Activated CD4-positive, alpha-beta T cell treated with anti-CD3 and anti-CD28 coated beads, Interleukin-2, amount 10 ng/mL, durations not matched to agents 7 days and 5 days (primary cell): ENCODE measurements around the gene COL27A1. TPM values are rescaled to one million over a fixed set of nuclear protein-coding genes. Genes with fewer than 3 reads are reported as not detected.
"Not testable (repeated sequence)": the region's sequence is repeated elsewhere in the genome, so short reads cannot be mapped to it uniquely, and the experiment has no call there.

ENCODE experiments used
- CTCF ChIA-PET: fragments of 350-600 bp; sonication (Branson Sonifier 250); formaldehyde crosslinking; loops from one replicate; lab custom pipeline; 2021; ENCODE audit warnings: antibody characterized with exemption; lab: Charles Lee
- POLR2A ChIA-PET: fragments of 350-600 bp; sonication (Branson Sonifier 250); formaldehyde crosslinking; loops from one replicate; lab custom pipeline; 2021; ENCODE audit warnings: antibody characterized with exemption; lab: Charles Lee
- DNase-seq: peaks from one replicate; pipeline ENCODE4 v3.0.0-alpha.2; 2020
- H3K27ac Mint-ChIP-seq: one replicate; pipeline ENCODE4 v1.8.0; 2021; ENCODE audit warnings: mild to moderate bottlenecking, moderate library complexity, mixed read lengths
- H3K27me3 Mint-ChIP-seq: one replicate; pipeline ENCODE4 v1.8.0; 2021; ENCODE audit warnings: mixed read lengths
- H3K36me3 Mint-ChIP-seq: one replicate; pipeline ENCODE4 v1.8.0; 2021; ENCODE audit warnings: low read depth, mixed read lengths
- H3K4me1 Mint-ChIP-seq: one replicate; pipeline ENCODE4 v1.8.0; 2021; ENCODE audit warnings: mixed read lengths
- H3K4me3 Mint-ChIP-seq: one replicate; pipeline ENCODE4 v1.8.0; 2021; ENCODE audit warnings: mild to moderate bottlenecking, moderate library complexity, mixed read lengths
- H3K9me3 Mint-ChIP-seq: one replicate; pipeline ENCODE4 v1.8.0; 2021; ENCODE audit warnings: mixed read lengths
- total RNA-seq, 2 experiments: library from RNA; stranded (reverse); gene quantifications; one replicate each; pipeline ENCODE4 v1.2.3, GENCODE V29; 2021

Gene COL27A1
- total RNA-seq, 2 experiments from 2014 or later, result 0.15 to 0.22 TPM

DNA sequence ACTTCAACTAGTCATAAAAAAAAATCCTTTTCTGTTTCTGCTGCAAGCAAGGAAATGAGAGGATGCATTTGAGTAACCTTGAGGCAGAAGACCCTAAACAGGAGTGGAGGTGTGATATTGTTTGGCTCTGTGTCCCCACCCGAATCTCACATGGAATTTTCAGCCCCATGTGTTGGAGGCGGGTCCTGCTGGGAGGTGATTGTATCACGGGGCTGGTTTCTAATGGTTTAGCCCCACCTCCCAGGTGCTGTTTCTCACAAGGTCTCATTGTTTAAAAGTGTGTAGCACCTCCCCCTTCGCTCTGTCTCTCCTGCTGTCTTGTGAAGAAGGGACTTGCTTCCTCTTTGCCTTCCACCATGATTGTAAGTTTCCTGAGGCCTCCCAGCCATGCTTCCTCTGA lies 178.4 kb downstream of the COL27A1 start:
- H3K4me1 Mint-ChIP-seq, DNase-seq, POLR2A ChIA-PET, H3K27ac Mint-ChIP-seq, H3K9me3 Mint-ChIP-seq, H3K4me3 Mint-ChIP-seq, H3K27me3 Mint-ChIP-seq, CTCF ChIA-PET: not testable (repeated sequence)
- H3K36me3 Mint-ChIP-seq, result peaks cover 40% of the 10 kb centered on the region

GRCh38 chr9:114334490-114334889 lies 179.2 kb downstream of the COL27A1 start:
- peaks cover 2% of the 10 kb centered on the region for H3K9me3 Mint-ChIP-seq
- ChIA-PET POLR2A (no interaction called here), CTCF (no interaction called here)
- H3K27me3 Mint-ChIP-seq, result no peaks in the 10 kb centered on the region
- peaks cover 10% of the 10 kb centered on the region for H3K4me1 Mint-ChIP-seq
- no peak overlapping the region for H3K4me3 Mint-ChIP-seq
- peaks cover 47% of the 10 kb centered on the region for H3K36me3 Mint-ChIP-seq
- no peak overlapping the region for H3K27ac Mint-ChIP-seq
- no peak for DNase-seq

DNA sequence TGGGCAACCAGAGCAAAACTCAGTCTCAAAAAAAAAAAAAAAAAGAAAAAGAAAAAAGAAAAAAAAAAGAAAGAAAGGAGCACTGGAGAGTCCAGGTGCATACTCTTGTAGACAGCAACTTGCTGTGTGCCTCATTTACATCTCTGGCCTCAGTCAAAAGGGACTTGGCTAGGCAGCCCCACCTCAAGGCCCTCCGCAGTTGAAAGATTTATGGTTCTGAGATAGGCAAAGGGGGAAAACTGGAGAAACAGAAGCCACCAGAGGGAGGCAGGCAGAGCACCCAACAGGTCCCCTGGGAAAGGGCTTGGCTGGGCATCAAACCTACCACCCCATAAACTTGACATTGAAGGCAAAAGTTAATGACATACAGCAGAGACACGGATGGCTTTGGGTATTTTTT lies 180.4 kb downstream of the COL27A1 start:
- H3K4me1 Mint-ChIP-seq, result peaks cover 17% of the 10 kb centered on the region
- CTCF ChIA-PET, result interaction anchor here (1.2 kb wide), 1 partner anchor 225 kb away, joined by 3 read pairs; no protein-coding TSS in a partner anchor
- H3K27ac Mint-ChIP-seq, result no peak overlapping the region
- peaks cover 2% of the 10 kb centered on the region for H3K9me3 Mint-ChIP-seq
- H3K27me3 Mint-ChIP-seq, result no peaks in the 10 kb centered on the region
- DNase-seq, result no peak
- H3K4me3 Mint-ChIP-seq, result no peak overlapping the region
- H3K36me3 Mint-ChIP-seq, result peaks cover 58% of the 10 kb centered on the region
- POLR2A ChIA-PET, result no interaction called here

GRCh38 chr9:114336157-114336556 lies 180.8 kb downstream of the COL27A1 start:
- Mint-ChIP-seq H3K4me3 (no peak overlapping the region), H3K27me3 (no peaks in the 10 kb centered on the region), H3K27ac (no peak overlapping the region), H3K4me1 (peaks cover 17% of the 10 kb centered on the region), H3K9me3 (peaks cover 2% of the 10 kb centered on the region), H3K36me3 (peaks cover 61% of the 10 kb centered on the region)
- ChIA-PET CTCF (interaction anchor here (0.9 to 1.2 kb wide), 3 partner anchors 43 to 224 kb away, joined by 3 read pairs; no protein-coding TSS in a partner anchor), POLR2A (no interaction called here)
- no peak for DNase-seq

GRCh38 chr9:114336699-114337395 lies 181.5 kb downstream of the COL27A1 start:
- Mint-ChIP-seq H3K27me3 (no peaks in the 10 kb centered on the region), H3K4me3 (no peak overlapping the region), H3K4me1 (peaks cover 20% of the 10 kb centered on the region), H3K36me3 (peaks cover 68% of the 10 kb centered on the region), H3K27ac (no peak overlapping the region), H3K9me3 (peaks cover 2% of the 10 kb centered on the region)
- ChIA-PET POLR2A (no interaction called here), CTCF (interaction anchor here (0.9 to 1.2 kb wide), 3 partner anchors 43 to 224 kb away, joined by 3 read pairs; no protein-coding TSS in a partner anchor)
- DNase-seq, result no peak

DNA sequence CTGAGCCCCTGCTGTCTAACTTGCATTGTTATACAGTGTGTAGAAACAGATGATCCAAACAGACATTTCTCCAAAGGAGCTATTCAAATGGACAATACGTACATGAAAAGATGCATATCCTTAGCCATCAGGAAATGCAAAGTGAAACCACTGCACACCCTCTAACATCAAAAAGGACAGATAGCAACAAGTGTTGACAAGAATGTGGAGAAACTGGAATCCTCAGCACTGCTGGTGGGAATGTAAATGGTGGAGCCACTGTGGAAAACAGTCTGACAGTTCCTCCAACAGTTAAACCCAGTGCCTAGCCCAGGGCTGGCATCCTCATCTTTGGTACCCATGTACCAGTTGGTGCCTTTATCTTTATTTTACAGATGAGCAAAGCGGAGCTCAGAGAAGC lies 182.8 kb downstream of the COL27A1 start:
- H3K36me3 Mint-ChIP-seq, result peaks cover 79% of the 10 kb centered on the region
- CTCF ChIA-PET, result interaction anchor here (0.6 to 3.0 kb wide), 5 partner anchors 14 to 116 kb away, joined by 3 to 9 read pairs (median 4); partner anchors contain the start of gene AKNA
- peaks cover 22% of the 10 kb centered on the region for H3K4me1 Mint-ChIP-seq
- POLR2A ChIA-PET, result no interaction called here
- no peak overlapping the region for H3K27ac Mint-ChIP-seq
- no peak overlapping the region for H3K4me3 Mint-ChIP-seq
- H3K9me3 Mint-ChIP-seq, result peaks cover 2% of the 10 kb centered on the region
- DNase-seq, result no peak
- H3K27me3 Mint-ChIP-seq, result no peaks in the 10 kb centered on the region

- Mint-ChIP-seq H3K9me3 (peaks cover 2% of the 10 kb centered on the region), H3K36me3 (peaks cover 89% of the 10 kb centered on the region), H3K4me3 (no peak overlapping the region), H3K27me3 (no peaks in the 10 kb centered on the region), H3K27ac (no peak overlapping the region), H3K4me1 (peaks cover 26% of the 10 kb centered on the region)
- CTCF ChIA-PET, result interaction anchor here (0.7 to 3.0 kb wide), 11 partner anchors 11 to 66 kb away, joined by 3 to 9 read pairs (median 4); partner anchors contain the start of gene AKNA
- peak; percentile 42 for DNase-seq
- POLR2A ChIA-PET, result no interaction called here
These were observed 184.0 kb downstream of the COL27A1 start for GRCh38 chr9:114339130-114339908.

- H3K36me3 Mint-ChIP-seq, result peaks cover 90% of the 10 kb centered on the region
- no peaks in the 10 kb centered on the region for H3K27me3 Mint-ChIP-seq
- H3K9me3 Mint-ChIP-seq, result no peaks in the 10 kb centered on the region
- no peak for DNase-seq
- H3K4me1 Mint-ChIP-seq, result peaks cover 28% of the 10 kb centered on the region
- ChIA-PET POLR2A (interaction anchor here (1.1 kb wide), 1 partner anchor 14 kb away, joined by 4 read pairs; no protein-coding TSS in a partner anchor), CTCF (interaction anchor here (1.0 to 3.0 kb wide), 2 partner anchors 24 to 46 kb away, joined by 4 to 9 read pairs; partner anchors contain the start of gene AKNA)
- H3K4me3 Mint-ChIP-seq, result no peak overlapping the region
- no peak overlapping the region for H3K27ac Mint-ChIP-seq
These were observed 186.0 kb downstream of the COL27A1 start for GRCh38 chr9:114341152-114341830.

DNA sequence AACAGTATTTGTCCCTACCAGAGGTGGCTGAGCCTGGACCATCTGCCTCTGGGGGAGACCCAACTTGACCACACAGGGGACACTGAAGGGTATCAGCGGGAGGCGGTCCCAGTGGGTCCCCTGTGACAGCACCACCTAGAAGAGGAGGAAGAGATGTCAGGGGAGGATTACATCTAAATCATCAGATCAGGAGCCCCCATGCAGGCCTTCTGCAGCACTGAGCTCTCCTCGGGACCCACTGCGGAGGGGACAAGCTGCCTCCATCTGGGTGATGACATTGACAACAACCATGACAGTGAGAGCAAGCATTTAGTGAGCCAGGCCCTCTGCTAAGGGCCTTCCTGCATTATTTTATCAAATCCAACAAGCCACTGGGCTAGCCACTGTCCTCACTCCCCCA lies 186.7 kb downstream of the COL27A1 start:
- no peaks in the 10 kb centered on the region for H3K27me3 Mint-ChIP-seq
- H3K4me1 Mint-ChIP-seq, result peaks cover 28% of the 10 kb centered on the region
- POLR2A ChIA-PET, result interaction anchor here (1.1 kb wide), 1 partner anchor 13 kb away, joined by 4 read pairs; no protein-coding TSS in a partner anchor
- H3K36me3 Mint-ChIP-seq, result peaks cover 90% of the 10 kb centered on the region
- no peak for DNase-seq
- CTCF ChIA-PET, result interaction anchor here (1.0 kb wide), 1 partner anchor 24 kb away, joined by 4 read pairs; no protein-coding TSS in a partner anchor
- H3K27ac Mint-ChIP-seq, result no peak overlapping the region
- no peak overlapping the region for H3K4me3 Mint-ChIP-seq
- H3K9me3 Mint-ChIP-seq, result no peaks in the 10 kb centered on the region

DNA sequence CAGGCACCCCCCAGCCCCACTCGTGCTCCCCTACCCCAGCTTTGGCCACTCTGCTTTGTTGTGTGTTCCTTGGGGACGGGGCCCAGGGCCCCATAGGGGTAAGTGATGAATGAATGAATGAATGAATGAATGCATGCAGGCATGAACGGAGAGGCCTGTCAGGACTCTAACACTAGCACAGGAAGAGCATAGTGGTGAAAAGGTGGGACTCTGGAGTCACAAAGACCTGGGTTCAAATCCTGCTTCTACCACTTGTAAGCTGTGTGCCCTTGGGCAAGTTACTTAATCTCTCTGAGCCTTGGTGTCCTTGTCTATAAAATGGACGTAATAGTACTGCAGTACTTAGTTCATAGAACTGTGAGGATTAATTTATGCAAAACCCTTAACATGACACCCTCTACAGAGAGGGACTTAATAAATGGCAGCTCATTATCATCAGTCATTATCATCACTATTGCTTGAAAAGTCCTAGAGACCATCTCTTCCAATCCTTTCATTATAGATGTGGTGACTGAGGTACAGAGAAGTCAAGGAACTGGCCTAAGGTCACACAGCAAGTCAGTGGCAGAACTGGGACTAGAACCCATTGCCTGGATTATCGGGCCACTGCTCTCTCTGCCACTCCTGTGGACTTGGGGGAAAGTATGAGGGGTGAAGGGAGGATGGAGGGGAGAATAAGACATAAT lies 187.6 kb downstream of the COL27A1 start:
- POLR2A ChIA-PET, result no interaction called here
- Mint-ChIP-seq H3K27me3 (no peaks in the 10 kb centered on the region), H3K4me3 (no peak overlapping the region), H3K9me3 (no peaks in the 10 kb centered on the region), H3K36me3 (peaks cover 87% of the 10 kb centered on the region), H3K27ac (peak overlapping the region; percentile 54), H3K4me1 (peaks cover 28% of the 10 kb centered on the region)
- CTCF ChIA-PET, result no interaction called here
- no peak for DNase-seq

GRCh38 chr9:114343471-114344187 lies 188.3 kb downstream of the COL27A1 start:
- H3K4me1 Mint-ChIP-seq, result peaks cover 32% of the 10 kb centered on the region
- H3K4me3 Mint-ChIP-seq, result no peak overlapping the region
- H3K9me3 Mint-ChIP-seq, result no peaks in the 10 kb centered on the region
- H3K27me3 Mint-ChIP-seq, result no peaks in the 10 kb centered on the region
- H3K36me3 Mint-ChIP-seq, result peaks cover 88% of the 10 kb centered on the region
- ChIA-PET CTCF (no interaction called here), POLR2A (no interaction called here)
- no peak for DNase-seq
- no peak overlapping the region for H3K27ac Mint-ChIP-seq
